Thoracic aorta (tissue), 2 donors: ENCODE results near the gene PLA2G4B. TPM values are rescaled to one million over a fixed set of nuclear protein-coding genes. Genes with fewer than 3 reads are reported as not detected.

Experiments used
- ATAC-seq: fragments of 150-250 bp; one replicate; pipeline ENCODE4 v1.8.0; 2017; ENCODE audit warnings: low read depth; ENCODE audit not compliant: insufficient number of reproducible peaks, low FRiP score
- DNase-seq: peaks from one replicate; pipeline ENCODE4 v3.0.0-alpha.2; 2020; ENCODE audit warnings: low spot score
- H3K27ac ChIP-seq, 2 donors: fragments of 200-600 bp; sonication (generic); 1 replicate in 1 of 2; 2 replicates in 1 of 2; pipeline ENCODE4 v1.5.1; 2016; ENCODE audit warnings: mild to moderate bottlenecking in 2 of 2, moderate library complexity in 2 of 2
- H3K27me3 ChIP-seq: fragments of 200-600 bp; sonication (generic); replicated peaks from 2 replicates; pipeline ENCODE4 v1.6.0; 2016; ENCODE audit warnings: mild to moderate bottlenecking; ENCODE audit not compliant: insufficient read depth
- H3K36me3 ChIP-seq: fragments of 200-600 bp; sonication (generic); one replicate; pipeline ENCODE4 v1.5.1; 2016
- H3K4me1 ChIP-seq, 2 donors: fragments of 200-600 bp; sonication (generic); 1 replicate in 1 of 2; 2 replicates in 1 of 2; pipeline versions ENCODE4 v1.5.1 to v1.6.0; 2016; ENCODE audit warnings: low read depth in 2 of 2, mild to moderate bottlenecking in 1 of 2; ENCODE audit not compliant: control insufficient read depth in 1 of 2
- H3K4me3 ChIP-seq: fragments of 200-600 bp; sonication (generic); 2 replicates; pipeline ENCODE4 v1.5.1; 2016; ENCODE audit warnings: mild to moderate bottlenecking
- H3K9me3 ChIP-seq: fragments of 200-600 bp; sonication (generic); 2 replicates; pipeline ENCODE4 v1.5.1; 2016
- CTCF ChIP-seq: fragments of 200-600 bp; sonication (generic); IDR thresholded peaks from one replicate; pipeline ENCODE4 v1.5.1; 2019; ENCODE audit warnings: antibody characterized with exemption
- total RNA-seq, 2 donors: library from RNA; depleted of rRNA; stranded (reverse); fragments of >200 nt; gene quantifications; one replicate each; pipeline versions ENCODE4 v1.1.0 to v1.2.3, GENCODE V29; 2016

The PLA2G4B gene
- total RNA-seq, 2 donors from 2014 or later = 1.9 to 4.0 TPM

- ATAC-seq = no peak
- no peak for DNase-seq
- Histone ChIP-seq H3K27me3 (no peaks in the 10 kb centered on the region), H3K27ac (no peak overlapping the region), H3K4me1 (no peaks in the 10 kb centered on the region), H3K36me3 (peaks cover 34% of the 10 kb centered on the region), H3K9me3 (no peaks in the 10 kb centered on the region), H3K4me3 (no peak overlapping the region)
- no peak for TF ChIP-seq CTCF
Observed at GRCh38 chr15:41849204-41849603, 10.6 kb downstream of the PLA2G4B start.

GRCh38 chr15:41849861-41850260 lies 11.2 kb downstream of the PLA2G4B start:
- peaks cover 29% of the 10 kb centered on the region for H3K36me3 ChIP-seq
- H3K9me3 ChIP-seq = no peaks in the 10 kb centered on the region
- TF ChIP-seq CTCF = no peak
- DNase-seq (no peak), ATAC-seq (no peak)
- no peaks in the 10 kb centered on the region for H3K27me3 ChIP-seq
- H3K4me1 ChIP-seq = no peaks in the 10 kb centered on the region
- no peak overlapping the region for H3K27ac ChIP-seq
- H3K4me3 ChIP-seq = no peak overlapping the region

- no peaks in the 10 kb centered on the region for H3K9me3 ChIP-seq
- no peak for TF ChIP-seq CTCF
- DNase-seq = no peak
- H3K4me3 ChIP-seq = no peak overlapping the region
- H3K4me1 ChIP-seq = no peaks in the 10 kb centered on the region
- ATAC-seq = no peak
- H3K27ac ChIP-seq = no peak overlapping the region
- H3K36me3 ChIP-seq = peaks cover 22% of the 10 kb centered on the region
- H3K27me3 ChIP-seq = no peaks in the 10 kb centered on the region
Observed at GRCh38 chr15:41850482-41851166, 12.0 kb downstream of the PLA2G4B start.

DNA sequence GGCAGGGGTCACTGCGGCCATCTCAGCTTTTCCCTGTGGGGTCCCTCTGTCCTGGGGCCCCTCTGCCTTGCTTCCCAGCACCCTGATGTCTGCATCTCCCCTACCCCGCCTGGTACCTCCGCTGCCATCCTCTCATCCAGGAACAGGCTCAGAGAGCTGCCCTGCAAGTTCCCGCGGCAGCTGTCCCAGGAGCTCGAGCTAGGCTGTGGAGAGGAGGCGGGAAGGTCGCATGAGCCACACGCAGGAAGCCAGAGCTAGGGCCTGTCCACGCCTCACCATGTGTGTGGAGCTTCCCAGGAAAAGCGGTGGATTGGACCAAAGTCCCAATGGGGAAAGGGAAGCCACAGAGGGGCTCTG lies 12.5 kb downstream of the PLA2G4B start:
- H3K4me1 ChIP-seq = no peaks in the 10 kb centered on the region
- ATAC-seq = no peak
- H3K9me3 ChIP-seq = no peaks in the 10 kb centered on the region
- no peak overlapping the region for H3K27ac ChIP-seq
- TF ChIP-seq CTCF = no peak
- H3K4me3 ChIP-seq = no peak overlapping the region
- no peak for DNase-seq
- H3K36me3 ChIP-seq = peaks cover 18% of the 10 kb centered on the region
- no peaks in the 10 kb centered on the region for H3K27me3 ChIP-seq

GRCh38 chr15:41851755-41852370 lies 13.2 kb downstream of the PLA2G4B start:
- Histone ChIP-seq H3K27ac (no peak overlapping the region), H3K27me3 (no peaks in the 10 kb centered on the region), H3K4me3 (no peak overlapping the region), H3K36me3 (peaks cover 11% of the 10 kb centered on the region), H3K9me3 (no peaks in the 10 kb centered on the region), H3K4me1 (no peaks in the 10 kb centered on the region)
- no peak for TF ChIP-seq CTCF
- ATAC-seq = no peak
- no peak for DNase-seq
